ENCODE measurements around the gene SMAD1. TPM values are rescaled to one million over a fixed set of nuclear protein-coding genes. Genes with fewer than 3 reads are reported as not detected.

The SMAD1 gene
- total RNA-seq, result 64.3 and 112 TPM in 2 replicates

DNA sequence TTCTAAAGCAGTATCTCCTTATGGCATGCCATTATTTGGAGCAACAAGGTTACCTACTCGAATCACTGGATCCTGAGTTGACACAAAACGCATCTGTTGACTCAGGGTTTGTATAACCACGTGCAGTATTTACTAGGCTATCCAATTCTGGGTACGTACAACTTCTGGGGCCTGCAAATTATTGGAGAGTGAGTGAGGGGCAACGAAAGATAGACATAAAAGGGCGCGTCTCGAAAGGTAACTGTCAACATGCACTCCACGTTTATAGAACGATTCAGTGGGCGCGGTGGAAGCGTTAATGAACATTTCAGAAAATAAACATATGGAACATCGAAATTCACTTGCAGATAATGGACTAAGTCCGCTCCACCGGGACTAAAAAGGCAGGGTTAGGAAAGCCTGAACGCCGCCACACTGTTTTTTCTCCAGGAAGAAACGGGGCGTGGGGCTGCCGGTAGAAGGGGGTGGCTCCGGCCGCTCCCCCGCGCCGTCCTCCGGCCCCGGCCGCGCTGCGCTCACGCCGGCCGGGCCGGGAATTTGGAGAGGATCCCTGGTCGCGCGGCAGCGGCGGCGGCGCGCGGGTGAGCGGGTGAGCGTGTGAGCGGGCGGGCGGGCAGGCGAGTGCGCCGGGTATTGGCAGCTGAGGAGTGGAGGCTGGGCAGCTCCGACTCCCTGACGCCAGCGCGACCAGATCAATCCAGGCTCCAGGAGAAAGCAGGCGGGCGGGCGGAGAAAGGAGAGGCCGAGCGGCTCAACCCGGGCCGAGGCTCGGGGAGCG lies at the start of gene SMAD1:
TSS of gene SMAD1 (plus strand) at position 690 of the 778 bp plus-strand sequence. CDS start 32,761 bp downstream, outside the sequence.
- DNase-seq (ENCODE audit: low read depth in 2 of 2), result peak; percentile 89 to 91

DNA sequence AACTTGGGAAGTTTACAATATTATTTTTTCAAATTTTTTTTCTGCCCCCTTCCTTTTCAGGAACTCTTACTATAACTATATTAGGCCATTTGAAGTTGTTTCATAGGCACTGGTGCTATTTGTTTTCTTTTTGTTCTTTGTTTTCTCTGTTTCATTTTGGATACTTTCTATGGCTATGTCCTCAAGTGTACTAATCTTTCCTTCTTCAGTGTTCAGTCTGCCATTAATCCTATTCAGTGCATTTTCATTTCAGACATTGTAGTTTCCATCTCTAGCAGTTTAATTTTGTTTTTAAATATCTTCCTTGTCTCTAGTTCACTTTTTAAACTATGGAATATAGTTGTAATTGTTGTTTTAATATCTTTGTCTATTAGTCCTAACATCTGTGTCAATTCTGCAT lies 48.0 kb upstream of the SMAD1 start:
- DNase-seq (ENCODE audit: low read depth in 2 of 2), result no peak

DNA sequence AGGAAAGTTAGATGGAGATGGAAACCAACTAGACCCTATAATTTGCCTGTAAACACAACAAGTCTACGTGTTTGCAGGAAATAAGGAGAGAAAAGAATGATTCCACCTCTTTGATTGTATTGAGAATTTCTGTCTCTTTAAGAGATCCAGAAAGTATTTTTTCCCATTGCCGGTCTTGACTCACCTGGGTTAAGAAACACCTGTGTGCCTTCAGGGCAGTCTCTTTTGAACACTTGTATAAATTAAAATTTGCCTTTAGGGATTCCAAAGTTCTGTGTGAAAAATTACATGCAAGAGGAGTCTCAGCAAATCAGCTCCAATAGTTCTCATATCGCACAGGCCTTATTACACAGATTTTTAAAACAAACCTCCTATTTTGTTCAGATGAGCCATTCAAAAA lies 46.0 kb upstream of the SMAD1 start:
- DNase-seq (ENCODE audit: low read depth in 2 of 2), result no peak

DNA sequence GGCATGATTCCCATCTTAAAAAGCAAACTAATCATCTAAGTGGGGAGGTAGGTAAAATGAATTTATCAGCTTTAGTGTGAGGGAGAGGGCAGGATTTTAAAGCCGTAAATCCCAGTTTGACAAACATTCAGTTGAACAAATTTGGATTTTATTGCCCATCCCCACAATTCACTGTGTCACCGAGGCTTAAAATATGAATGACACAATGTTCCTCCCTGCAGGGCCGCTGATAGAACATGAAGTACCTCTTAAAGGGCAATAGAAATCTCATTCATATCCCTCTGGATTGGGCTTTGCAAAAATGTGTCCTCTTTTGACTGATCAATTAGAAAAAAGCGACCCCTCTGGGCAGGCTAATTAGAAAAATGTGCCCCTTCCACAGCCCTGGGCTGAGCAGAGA lies 45.5 kb upstream of the SMAD1 start:
- DNase-seq (ENCODE audit: low read depth in 2 of 2), result no peak

DNA sequence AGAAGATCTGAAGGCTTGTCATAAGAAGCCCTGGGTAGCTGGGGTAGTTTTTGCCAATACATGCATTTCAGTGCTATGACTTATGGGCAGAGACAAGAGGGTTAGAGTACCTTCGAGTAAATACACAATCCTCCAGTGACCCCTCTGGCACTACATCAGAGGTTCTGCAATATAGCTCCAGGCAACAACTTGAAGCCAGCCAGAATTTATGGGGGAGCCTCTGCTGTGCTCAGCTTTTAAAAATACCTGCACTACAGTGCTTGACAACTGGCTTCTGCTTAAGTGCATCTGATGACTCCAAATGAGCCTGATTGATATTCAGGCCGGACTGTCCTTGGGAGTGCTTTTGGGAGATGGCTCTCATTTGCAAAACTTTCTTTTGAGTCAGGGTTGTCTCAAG lies 44.9 kb upstream of the SMAD1 start:
- no peak for DNase-seq (ENCODE audit: low read depth in 2 of 2)

DNA sequence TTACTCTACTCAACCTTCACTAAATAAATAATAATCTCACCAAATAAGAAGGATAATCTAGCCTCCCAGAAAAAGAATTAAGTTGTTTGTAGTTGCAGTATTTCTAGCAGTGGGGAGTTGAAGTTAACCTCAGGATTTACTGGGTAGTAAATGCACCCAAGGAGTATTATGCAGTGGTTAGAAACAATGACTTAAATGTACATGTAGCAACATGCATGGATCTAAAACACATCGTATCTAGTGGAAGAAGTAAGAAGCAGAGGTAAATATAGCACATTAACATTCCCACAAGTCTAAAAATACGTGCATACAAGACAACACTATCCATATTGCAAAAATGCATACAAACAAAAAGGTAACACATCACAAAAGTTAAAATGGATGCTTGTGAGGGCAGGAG lies 44.2 kb upstream of the SMAD1 start:
- no peak for DNase-seq (ENCODE audit: low read depth in 2 of 2)

DNA sequence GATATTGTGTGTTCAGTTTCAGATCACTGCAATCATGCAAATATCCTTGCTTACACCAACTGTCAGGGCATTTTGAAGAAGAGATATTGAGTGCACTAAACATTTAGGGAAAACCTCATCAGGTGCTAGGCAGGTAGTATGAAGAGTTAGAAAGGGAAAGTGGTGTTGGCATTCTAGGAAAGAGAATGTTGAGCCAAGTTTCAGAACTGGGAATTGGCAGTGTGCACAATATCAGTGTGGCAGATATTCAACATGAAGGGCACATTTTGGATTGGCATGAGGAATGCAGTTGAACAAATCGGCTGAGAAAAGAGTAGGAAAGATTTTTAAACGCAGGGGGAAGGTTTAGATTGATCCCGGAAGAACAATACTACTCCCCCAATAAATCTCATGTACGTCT lies 43.4 kb upstream of the SMAD1 start:
- no peak for DNase-seq (ENCODE audit: low read depth in 2 of 2)

DNA sequence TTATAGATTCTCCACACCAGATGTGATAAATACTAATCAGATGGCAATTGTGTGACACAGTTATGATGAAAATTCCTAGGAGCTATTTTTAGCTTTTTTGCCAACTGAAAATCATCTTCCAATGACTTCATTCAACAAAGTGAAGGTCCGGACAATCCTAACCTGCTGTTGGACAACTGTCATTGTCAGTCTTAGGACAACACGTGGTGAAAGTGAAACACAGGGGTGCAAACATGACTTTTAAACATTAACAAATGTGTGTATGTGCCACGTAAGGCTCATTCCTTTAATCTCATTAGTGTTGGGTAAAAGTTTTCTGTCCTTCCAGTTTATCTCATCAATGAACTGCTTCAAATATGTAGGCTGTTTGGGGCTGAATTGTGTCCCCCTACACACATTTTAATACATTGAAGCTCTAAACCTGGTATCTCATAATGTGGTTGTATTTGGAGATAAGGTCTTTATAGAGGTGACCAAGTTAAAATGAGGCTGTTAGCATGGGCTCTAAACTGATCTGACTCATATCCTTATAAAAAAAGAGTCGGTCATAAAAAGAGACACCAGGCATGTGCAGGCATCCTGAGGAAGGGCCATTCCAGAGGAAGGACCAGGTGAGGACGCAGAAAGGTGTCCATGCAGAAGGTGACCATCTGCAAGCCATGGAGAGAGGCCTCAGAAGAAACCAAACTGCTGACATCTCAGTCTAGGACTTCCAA lies 41.2 kb upstream of the SMAD1 start:
- no peak for DNase-seq (ENCODE audit: low read depth in 2 of 2)

DNA sequence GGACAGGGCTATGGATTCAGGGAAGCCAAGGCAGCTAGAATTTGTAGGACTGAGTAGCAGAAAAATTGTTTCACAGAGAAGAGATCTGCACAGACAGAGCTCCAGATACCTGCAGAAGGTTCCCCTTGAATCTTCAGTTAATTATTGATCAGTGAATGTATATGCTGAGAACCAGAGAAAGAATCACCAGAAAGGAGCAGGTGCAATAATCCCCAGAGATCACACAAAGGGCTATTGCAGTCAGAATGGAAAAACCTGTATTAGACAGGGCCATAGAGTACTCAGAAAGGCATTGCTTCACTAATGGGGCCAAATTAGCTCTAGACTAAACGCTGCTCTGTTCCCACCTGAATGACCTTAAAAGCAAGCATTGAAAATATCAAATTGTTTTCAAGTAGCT lies 35.5 kb upstream of the SMAD1 start:
- no peak for DNase-seq (ENCODE audit: low read depth in 2 of 2)

DNA sequence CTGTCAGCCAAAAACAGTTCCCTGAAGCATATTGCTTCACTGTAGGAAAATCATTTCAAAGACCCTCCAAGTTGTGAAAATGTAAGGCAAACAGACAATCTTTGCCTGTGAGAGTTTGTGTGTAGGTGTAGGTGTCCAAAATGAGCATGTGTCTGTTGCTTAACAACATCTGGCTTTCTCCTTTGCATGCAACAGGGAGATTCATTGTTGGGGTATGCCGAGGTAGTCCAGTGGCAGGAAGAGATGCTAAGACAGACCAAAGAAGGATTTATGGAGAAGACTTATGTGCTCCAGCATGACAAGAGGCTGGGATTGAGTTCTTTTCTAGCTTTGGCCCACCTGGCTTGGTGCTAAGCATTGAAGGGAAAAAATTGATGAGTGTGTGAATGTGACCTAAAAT lies 29.8 kb upstream of the SMAD1 start:
- DNase-seq (ENCODE audit: low read depth in 2 of 2), result no peak

DNA sequence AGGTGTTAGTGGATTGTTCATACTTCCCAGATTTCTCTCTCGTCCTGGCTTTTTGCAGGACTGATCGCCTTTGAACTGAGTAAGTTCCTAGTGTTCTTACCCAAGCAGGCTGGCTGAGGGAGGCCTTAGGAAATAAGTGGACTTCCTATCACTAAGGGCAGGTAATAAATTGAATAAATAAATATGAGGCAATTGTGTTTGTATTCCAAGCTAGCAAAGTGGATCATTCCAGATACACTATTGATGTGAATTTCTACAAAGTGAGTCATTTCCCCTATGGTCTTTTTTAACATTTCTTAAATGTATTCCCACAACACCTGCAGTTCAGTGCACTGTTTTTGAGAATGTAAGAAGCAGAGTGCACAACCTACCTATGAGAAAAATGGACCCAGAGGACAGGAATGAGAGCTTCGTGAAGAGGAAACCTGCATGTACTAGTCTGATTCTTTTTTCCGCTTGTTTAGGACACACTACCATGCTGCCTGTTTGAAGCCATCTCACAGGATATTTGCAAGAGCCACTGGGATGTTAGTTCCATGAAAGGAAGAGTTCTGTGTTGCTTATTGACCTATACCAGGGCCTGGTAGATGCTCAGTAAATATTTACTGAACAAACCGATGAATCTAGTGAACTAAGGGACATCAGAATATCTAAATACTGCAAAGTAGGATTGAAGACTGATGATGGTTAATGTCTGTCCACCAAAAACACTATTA lies 29.0 kb upstream of the SMAD1 start:
- peak; percentile 15 to 36 for DNase-seq (ENCODE audit: low read depth in 2 of 2)

DNA sequence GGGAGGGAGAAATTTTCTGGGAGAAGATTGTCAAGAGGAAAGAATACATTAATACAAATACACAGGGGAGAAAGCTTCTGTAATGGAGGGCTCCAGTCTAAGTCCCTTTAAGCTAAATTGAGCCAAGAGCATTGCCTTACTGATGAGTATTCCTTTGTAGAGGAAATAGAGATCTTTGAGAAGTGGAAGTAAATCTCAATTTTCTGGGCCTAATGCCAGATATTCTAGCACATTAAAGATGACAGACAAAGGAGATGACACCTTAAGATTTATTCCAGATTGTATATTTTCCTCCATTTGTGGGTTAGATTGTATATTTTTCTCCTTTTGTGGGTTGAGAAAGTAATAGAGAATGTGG lies 28.5 kb upstream of the SMAD1 start:
- DNase-seq (ENCODE audit: low read depth in 2 of 2), result peak in 1 of 2 donors; percentile 30

DNA sequence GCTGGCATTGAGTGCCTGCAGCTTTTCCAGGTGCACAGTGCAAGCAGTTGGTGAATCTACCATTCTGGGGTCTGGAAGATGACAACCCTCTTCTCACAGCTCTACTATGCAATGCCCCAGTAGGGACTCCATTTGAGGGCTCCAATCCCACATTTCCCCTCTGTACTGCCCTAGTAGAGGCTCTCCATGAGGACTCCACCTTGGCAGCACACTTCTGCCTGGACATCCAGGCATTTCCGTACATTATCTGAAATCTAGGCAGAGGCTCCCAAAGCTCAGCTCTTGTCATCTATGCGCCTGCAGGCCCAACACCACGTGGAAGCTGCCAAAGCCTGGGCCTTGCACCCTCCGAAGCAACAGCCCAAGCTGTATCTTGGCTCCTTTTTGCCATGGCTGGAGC lies 8.4 kb upstream of the SMAD1 start:
- no peak for DNase-seq (ENCODE audit: low read depth in 2 of 2)

DNA sequence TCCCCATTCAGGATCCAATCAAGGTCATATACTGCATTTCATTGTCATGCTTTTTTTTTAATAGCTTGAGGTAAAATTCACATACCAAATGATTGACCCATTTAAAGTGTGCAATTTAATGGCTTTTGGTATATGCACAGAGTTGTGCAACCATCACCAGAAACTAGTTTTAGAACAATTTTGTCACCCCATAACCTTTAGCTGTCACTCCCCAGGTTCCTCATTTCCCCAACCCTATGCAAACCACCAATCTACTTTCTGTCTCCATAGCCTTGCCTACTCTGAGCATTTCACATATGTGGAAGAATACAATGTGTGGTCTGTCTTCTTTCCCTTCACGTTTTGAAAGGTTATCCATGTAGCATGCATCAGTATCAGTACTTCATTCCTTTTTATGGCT lies 1.4 kb upstream of the SMAD1 start:
- DNase-seq (ENCODE audit: low read depth in 2 of 2), result no peak

DNA sequence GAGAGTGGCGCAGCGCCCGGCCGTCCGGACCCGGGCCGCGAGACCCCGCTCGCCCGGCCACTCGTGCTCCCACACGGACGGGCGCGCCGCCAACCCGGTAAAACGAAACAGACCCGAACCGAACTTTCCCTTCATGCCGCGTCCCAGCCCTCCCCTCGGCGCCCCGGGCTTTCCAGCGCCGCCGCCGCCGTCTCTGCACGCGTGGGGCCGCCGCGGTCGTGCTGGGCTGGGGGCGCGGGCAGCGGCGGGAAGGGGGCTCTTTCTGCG lies 222 bp downstream of the SMAD1 start:
- no peak for DNase-seq (ENCODE audit: low read depth in 2 of 2)

DNA sequence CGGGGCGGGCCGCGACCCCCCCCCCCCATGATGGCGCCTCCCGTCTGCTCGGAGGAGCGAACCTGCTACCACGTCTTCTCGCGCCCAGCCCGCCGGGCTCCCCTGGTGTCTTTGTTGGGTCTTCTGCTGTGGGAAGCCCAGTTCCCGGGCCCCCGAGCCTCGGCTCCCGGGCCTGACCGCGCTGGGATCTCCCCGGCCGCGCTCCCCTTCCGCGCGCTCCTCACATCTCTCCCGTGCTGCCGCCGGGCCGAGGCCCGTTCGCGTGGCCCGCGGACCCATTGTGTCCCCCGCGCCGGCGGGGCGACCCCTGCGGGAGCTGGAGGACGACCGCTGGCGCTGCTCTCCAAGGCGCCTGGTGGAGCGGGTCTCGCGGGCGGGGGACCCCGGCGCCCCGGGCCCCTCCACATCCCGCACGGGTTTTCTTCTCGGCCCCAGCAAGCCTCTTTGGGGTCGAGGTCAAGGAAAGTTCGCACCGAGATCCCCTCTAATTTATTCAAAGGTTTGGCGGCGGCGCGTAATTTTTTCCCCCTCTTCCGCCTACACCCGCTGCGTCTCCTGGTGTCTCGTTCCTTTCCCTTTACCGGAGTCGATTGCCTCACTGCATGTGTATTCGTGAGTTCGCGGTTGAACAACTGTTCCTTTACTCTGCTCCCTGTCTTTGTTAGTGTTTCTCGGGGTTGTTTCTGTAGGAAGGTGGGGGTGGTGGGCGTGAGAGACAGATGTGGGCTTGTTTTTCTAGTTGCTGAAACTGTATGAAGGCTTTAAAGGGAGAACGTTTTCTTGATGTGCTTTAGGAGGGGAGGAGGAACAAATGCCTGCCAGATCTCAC lies 770 bp downstream of the SMAD1 start:
- peak; percentile 64 to 78 for DNase-seq (ENCODE audit: low read depth in 2 of 2)

DNA sequence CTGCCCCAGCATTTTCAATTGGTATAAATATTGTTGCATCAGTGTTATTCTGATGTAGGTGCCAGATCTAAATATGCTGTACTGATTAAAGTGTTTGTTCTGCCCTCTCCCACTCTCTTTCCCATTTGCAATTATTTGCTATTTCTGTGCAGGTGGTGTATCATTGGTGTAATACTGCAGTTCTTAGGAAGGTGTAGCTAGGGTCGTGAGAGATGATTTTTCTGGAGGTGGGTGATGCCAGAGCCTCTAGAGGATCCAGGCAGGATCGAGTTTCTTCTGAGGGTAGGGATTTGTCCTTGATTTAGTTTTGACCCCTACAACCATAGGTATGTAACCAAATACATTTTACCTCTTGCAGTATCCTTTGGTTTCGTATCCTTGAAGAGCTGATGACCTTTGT lies 1.9 kb downstream of the SMAD1 start:
- DNase-seq (ENCODE audit: low read depth in 2 of 2), result peak in 1 of 2 donors; percentile 14

DNA sequence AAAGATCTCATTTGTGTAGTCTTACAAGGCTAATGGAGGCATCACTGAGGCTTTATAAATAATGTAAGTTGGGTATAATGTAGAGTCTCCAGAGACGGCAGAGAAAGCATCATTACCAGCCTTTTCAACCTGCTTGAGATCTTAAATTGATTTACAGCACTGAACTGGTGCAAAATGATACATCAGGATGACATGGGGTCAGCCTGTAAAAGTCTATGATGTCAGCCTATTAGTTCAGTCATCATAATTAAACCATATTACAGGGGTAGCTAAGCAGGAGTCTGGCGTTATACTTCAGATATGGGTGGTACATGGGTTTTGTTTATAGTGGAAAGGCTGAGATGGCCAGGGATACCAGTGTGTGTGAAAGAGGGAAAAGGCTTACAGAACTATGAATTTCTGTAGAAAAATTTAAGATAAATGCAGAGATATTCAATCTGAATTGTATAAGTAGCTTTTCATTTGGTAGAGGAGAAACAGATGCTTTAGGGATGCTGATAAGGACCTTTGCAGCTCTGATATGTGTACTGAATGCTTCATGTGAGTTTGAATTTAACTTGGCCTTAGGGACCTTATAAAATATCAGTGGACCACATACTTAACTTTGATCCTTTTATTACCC lies 2.7 kb downstream of the SMAD1 start:
- DNase-seq (ENCODE audit: low read depth in 2 of 2), result peak in 1 of 2 donors; percentile 40

DNA sequence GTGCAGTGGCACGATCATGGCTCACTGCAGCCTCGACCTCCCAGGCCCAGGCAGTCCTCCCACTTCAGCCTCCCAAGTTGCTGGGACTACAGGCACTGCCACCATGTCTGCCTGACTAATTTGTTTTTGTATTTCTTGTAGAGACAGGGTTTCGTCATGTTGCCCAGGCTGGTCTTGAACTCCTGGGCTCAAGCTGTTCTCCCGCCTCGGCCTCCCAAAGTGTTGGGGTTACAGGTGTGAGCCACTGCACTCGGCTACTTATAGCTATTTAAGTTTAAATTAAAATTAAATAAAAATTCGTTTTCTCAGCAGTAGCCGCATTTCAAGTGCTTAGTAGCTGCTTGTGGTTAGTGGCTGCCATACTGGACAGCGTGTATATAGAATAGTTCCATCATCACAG lies 3.5 kb downstream of the SMAD1 start:
- no peak for DNase-seq (ENCODE audit: low read depth in 2 of 2)

DNA sequence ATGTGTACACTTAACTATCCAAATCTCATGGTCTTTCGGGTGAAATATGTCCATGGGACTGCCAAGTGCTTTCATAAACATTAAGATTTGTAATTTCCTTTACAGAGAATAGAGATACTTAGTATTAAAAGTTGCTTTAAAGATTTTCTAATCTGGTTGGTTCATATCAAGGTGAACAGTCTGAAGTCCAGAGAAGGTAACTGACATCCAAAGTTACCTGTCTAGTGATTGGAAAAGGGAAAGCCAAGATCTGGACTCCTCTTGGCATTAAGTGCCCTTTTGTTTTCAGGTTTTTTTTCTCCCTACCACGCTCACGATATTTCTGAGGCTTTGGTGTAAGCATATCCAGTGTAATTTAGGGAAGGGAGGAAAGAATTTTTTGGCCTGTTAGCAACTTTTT lies 5.0 kb downstream of the SMAD1 start:
- no peak for DNase-seq (ENCODE audit: low read depth in 2 of 2)

DNA sequence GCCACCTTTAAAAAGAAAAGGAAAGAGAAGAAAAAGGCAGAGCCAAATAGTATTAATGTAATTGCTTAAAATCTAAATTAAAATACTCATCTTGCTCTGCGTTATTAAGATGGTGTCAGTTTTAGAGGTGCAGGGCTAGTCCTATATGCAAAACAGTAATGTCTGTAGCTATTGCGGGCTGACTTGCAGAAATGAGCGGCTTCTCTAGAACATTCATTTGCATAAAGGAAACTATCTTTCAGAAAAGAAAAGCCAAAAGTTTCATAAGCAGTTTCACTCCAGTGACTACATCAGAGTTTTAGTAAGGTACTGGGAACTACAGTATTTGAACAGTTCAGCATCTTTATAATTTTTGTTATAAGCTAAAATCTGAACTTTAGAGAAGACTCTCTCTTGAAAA lies 6.0 kb downstream of the SMAD1 start:
- no peak for DNase-seq (ENCODE audit: low read depth in 2 of 2)

DNA sequence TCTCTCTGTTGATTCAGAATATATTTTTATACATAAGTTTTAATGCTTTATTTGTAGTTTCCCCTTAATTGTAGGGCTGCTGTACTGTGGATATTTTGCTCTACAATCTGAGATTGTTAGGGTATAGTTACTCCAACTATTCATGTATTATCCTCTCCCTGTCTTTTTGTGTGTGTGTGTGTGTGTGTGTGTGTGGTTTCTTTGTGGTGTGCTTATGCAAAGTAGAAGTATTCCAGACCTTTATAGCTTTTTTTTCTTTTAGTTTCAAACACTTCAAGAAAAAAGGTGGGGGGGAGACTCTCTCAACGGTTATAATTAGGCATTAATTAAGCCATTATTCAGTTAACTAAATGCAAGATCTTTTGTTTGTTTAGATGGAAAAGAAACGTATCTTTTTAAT lies 6.7 kb downstream of the SMAD1 start:
- no peak for DNase-seq (ENCODE audit: low read depth in 2 of 2)

Measured in lung microvascular endothelial cell (primary cell).